A549 (cell line): ENCODE measurements around the gene MOB2. TPM values are rescaled to one million over a fixed set of nuclear protein-coding genes. Genes with fewer than 3 reads are reported as not detected.

ENCODE experiments used
- ATAC-seq, 2 experiments: fragments of 200-7000 bp in 1 of 2; fragments of >200 bp in 1 of 2; cut with Nextera tagmentation in 1 of 2; cut with Tn5 transposase in 1 of 2; 3 replicates each; pipeline versions ENCODE4 v1.8.0 to v1.9.1; 2018 to 2020; ENCODE audit warnings: mild to moderate bottlenecking in 1 of 2, moderate library complexity in 1 of 2
- CTCF ChIA-PET: fragments of 300-600 bp; sonication (Branson Sonifier 250); formaldehyde crosslinking; extraction: SDS; loops from one replicate; lab custom pipeline; 2021; ENCODE audit warnings: antibody characterized with exemption, inconsistent platforms; lab: Yijun Ruan, JAX
- POLR2A ChIA-PET: fragments of 350-600 bp; formaldehyde crosslinking; extraction: SDS; loops from one replicate; lab custom pipeline; 2021; ENCODE audit warnings: antibody characterized with exemption, inconsistent platforms; lab: Yijun Ruan, JAX
- DNase-seq, 2 experiments: peaks; one replicate each; pipeline versions ENCODE4 v3.0.0 to v3.0.0-alpha.2; 2011 to 2016; ENCODE audit warnings: low read depth in 1 of 2, low spot score in 1 of 2
- FAIRE-seq: peaks from 2 replicates; lab custom pipeline; 2011; peaks lifted over from hg19 to GRCh38; lab: Jason Lieb, UNC
- H3K27ac ChIP-seq, 2 experiments: fragments of >200 bp; sonication (Bioruptor Twin); formaldehyde crosslinking; 3 replicates each; pipeline ENCODE4 v1.5.1; 2016 to 2017
- H3K4me1 ChIP-seq: fragments of >200 bp; sonication (Bioruptor Twin); formaldehyde crosslinking; 3 replicates; pipeline ENCODE4 v1.6.1; 2016
- H3K4me2 ChIP-seq: fragments of >200 bp; sonication (Bioruptor Twin); formaldehyde crosslinking; 3 replicates; pipeline ENCODE4 v1.6.1; 2016
- H3K4me3 ChIP-seq: fragments of >200 bp; sonication (Bioruptor Twin); formaldehyde crosslinking; 3 replicates; pipeline ENCODE4 v1.5.1; 2016
- H3K9me3 ChIP-seq: fragments of >200 bp; sonication (Bioruptor Twin); formaldehyde crosslinking; 3 replicates; pipeline ENCODE4 v1.6.1; 2016
- ATOH8 ChIP-seq: fragments of 250-450 bp; sonication (Bioruptor Pico); IDR thresholded peaks from 2 replicates; pipeline ENCODE4 v1.5.0; 2020; ENCODE audit warnings: low read depth, mild to moderate bottlenecking, moderate library complexity
- BHLHE40 ChIP-seq: IDR thresholded peaks from 2 replicates; pipeline ENCODE4 v1.6.1; 2012; ENCODE audit warnings: low read depth, low read length, inconsistent platforms
- CBX8 ChIP-seq: fragments of 200-600 bp; sonication (generic); IDR thresholded peaks from 2 replicates; pipeline ENCODE4 v1.6.1; 2016
- CEBPB ChIP-seq, 2 experiments: fragments of >200 bp in 1 of 2; sonication (Bioruptor Twin) in 1 of 2; formaldehyde crosslinking in 1 of 2; IDR thresholded peaks; 2 replicates each; pipeline ENCODE4 v1.6.1; 2012 to 2016
- CHD2 ChIP-seq: fragments of 150-350 bp; IDR thresholded peaks from 2 replicates; pipeline ENCODE4 v1.6.1; 2014; ENCODE audit warnings: low read length; ENCODE audit not compliant: partially characterized antibody
- CHD4 ChIP-seq: fragments of 200-600 bp; sonication (generic); IDR thresholded peaks from 2 replicates; pipeline ENCODE4 v1.6.1; 2016; ENCODE audit warnings: antibody characterized with exemption, mild to moderate bottlenecking, borderline replicate concordance
- CTCF ChIP-seq: fragments of >200 bp; sonication (Bioruptor Twin); formaldehyde crosslinking; IDR thresholded peaks from 3 replicates; pipeline ENCODE4 v1.5.1; 2016
- FOSB ChIP-seq: fragments of 250-450 bp; sonication (Bioruptor Pico); IDR thresholded peaks from 2 replicates; pipeline ENCODE4 v1.5.0; 2020; ENCODE audit warnings: mild to moderate bottlenecking, moderate library complexity
- FOSL2 ChIP-seq, 2 experiments: fragments of 450-650 bp in 1 of 2; fragments of >200 bp in 1 of 2; sonication (Bioruptor Twin) in 1 of 2; formaldehyde crosslinking; IDR thresholded peaks; 2 replicates each; pipeline versions ENCODE4 v1.5.0 to v1.6.1; 2016 to 2020; ENCODE audit warnings: mild to moderate bottlenecking in 1 of 2, moderate library complexity in 1 of 2
- GATA3 ChIP-seq: IDR thresholded peaks from 2 replicates; pipeline ENCODE4 v1.6.1; 2012; ENCODE audit warnings: borderline replicate concordance
- HES2 ChIP-seq: fragments of >200 bp; sonication (Bioruptor Twin); formaldehyde crosslinking; IDR thresholded peaks from 2 replicates; pipeline ENCODE4 v1.6.1; 2016
- HOXA7 ChIP-seq: fragments of 250-450 bp; sonication (Bioruptor Pico); IDR thresholded peaks from 2 replicates; pipeline ENCODE4 v1.5.0; 2020; ENCODE audit warnings: mild to moderate bottlenecking, moderate library complexity
- HOXB13 ChIP-seq: fragments of 250-450 bp; sonication (Bioruptor Pico); IDR thresholded peaks from 2 replicates; pipeline ENCODE4 v1.5.0; 2020; ENCODE audit warnings: low read depth, mild to moderate bottlenecking, moderate library complexity
- JUNB ChIP-seq: fragments of >200 bp; sonication (Bioruptor Twin); formaldehyde crosslinking; IDR thresholded peaks from 2 replicates; pipeline ENCODE4 v1.6.1; 2016
- KDM1A ChIP-seq: fragments of 200-600 bp; sonication (generic); IDR thresholded peaks from 2 replicates; pipeline ENCODE4 v1.6.1; 2016; ENCODE audit warnings: low read depth, mild to moderate bottlenecking
- KDM5A ChIP-seq: fragments of 200-600 bp; sonication (generic); IDR thresholded peaks from 2 replicates; pipeline ENCODE4 v1.6.1; 2016; ENCODE audit warnings: antibody characterized with exemption, mild to moderate bottlenecking
- MAFK ChIP-seq: fragments of 450-650 bp; IDR thresholded peaks from 2 replicates; pipeline ENCODE4 v1.6.1; 2014; ENCODE audit not compliant: partially characterized antibody
- PBX3 ChIP-seq: IDR thresholded peaks from 2 replicates; pipeline ENCODE4 v1.6.1; 2012
- POLR2A ChIP-seq: IDR thresholded peaks from 2 replicates; pipeline ENCODE4 v1.6.1; 2012; ENCODE audit warnings: mild to moderate bottlenecking, low read length
- POLR2AphosphoS2 ChIP-seq: conservative IDR thresholded peaks from 2 replicates; pipeline ENCODE4 v1.6.1; 2012; ENCODE audit warnings: low read length, improper control_type of control experiment, inconsistent platforms
- RARB ChIP-seq: fragments of 250-450 bp; sonication (Bioruptor Pico); IDR thresholded peaks from 2 replicates; pipeline ENCODE4 v1.8.0; 2021; ENCODE audit warnings: mild to moderate bottlenecking, moderate library complexity
- RFX5 ChIP-seq: fragments of 450-650 bp; IDR thresholded peaks from 2 replicates; pipeline ENCODE4 v1.7.1; 2014; ENCODE audit warnings: antibody characterized with exemption, mild to moderate bottlenecking, moderate library complexity
- SMC3 ChIP-seq: fragments of >200 bp; sonication (Bioruptor Twin); formaldehyde crosslinking; IDR thresholded peaks from 3 replicates; pipeline ENCODE4 v1.6.1; 2018; ENCODE audit warnings: inconsistent platforms
- ZFP36 ChIP-seq: fragments of 450-650 bp; IDR thresholded peaks from 2 replicates; pipeline ENCODE4 v1.6.1; 2014; ENCODE audit warnings: borderline replicate concordance; ENCODE audit not compliant: partially characterized antibody
- ZNF302 ChIP-seq: fragments of 250-450 bp; sonication (Bioruptor Pico); IDR thresholded peaks from 2 replicates; pipeline ENCODE4 v1.9.0; 2021; ENCODE audit warnings: inconsistent platforms, mild to moderate bottlenecking, moderate library complexity
- WGBS: methylation state at CpG from one replicate; pipeline ENCODE4 v1.1.6; 2017; ENCODE audit errors: missing lambda C conversion rate; 5-methylcytosine and 5-hydroxymethylcytosine counted together
- polyA plus RNA-seq, 4 experiments: library from polyadenylated mRNA; depleted of rRNA in 3 of 4; stranded (reverse); fragments of >200 nt; fragmentation: RNase III in 1 of 4; extraction: RNeasy Plus Mini Kit Qiagen cat#74134 plus additional on column Dnase treatment in 1 of 4; gene quantifications; 2 replicates in 3 of 4; 3 replicates in 1 of 4; pipeline ENCODE4 v1.2.3, GENCODE V29; 2011 to 2017
- TF ChIP-seq, protein P1 (sequence below): fragments of >200 bp; sonication (Bioruptor Twin); formaldehyde crosslinking; IDR thresholded peaks from 3 replicates; pipeline ENCODE4 v1.6.1; 2016
- TF ChIP-seq, protein P2 (sequence below): fragments of 450-650 bp; IDR thresholded peaks from 2 replicates; pipeline ENCODE4 v1.6.1; 2014; ENCODE audit warnings: antibody characterized with exemption

MOB2 gene
- polyA plus RNA-seq, 2 of the 4 experiments (the other 2 are of a cell fraction): 25.4 to 38.2 TPM

- TF ChIP-seq BHLHE40 (no peak), HES2 (no peak), ATOH8 (no peak), ZFP36 (no peak), HOXA7 (CRISPR knock-in tag) (no peak), CHD2 (no peak), HOXB13 (CRISPR knock-in tag) (no peak), RARB (no peak), CEBPB (IDR thresholded peaks at IDR 0.05) (no peak), MAFK (no peak), CHD4 (no peak), GATA3 (no peak), CBX8 (no peak), ZNF302 (CRISPR knock-in tag) (no peak), CTCF (no peak), FOSB (CRISPR knock-in tag) (no peak), JUNB (no peak), SMC3 (no peak)
- TF ChIP-seq, protein P1, sequence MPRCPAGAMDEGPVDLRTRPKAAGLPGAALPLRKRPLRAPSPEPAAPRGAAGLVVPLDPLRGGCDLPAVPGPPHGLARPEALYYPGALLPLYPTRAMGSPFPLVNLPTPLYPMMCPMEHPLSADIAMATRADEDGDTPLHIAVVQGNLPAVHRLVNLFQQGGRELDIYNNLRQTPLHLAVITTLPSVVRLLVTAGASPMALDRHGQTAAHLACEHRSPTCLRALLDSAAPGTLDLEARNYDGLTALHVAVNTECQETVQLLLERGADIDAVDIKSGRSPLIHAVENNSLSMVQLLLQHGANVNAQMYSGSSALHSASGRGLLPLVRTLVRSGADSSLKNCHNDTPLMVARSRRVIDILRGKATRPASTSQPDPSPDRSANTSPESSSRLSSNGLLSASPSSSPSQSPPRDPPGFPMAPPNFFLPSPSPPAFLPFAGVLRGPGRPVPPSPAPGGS: no peak
- FAIRE-seq (no peak), DNase-seq (no peak), ATAC-seq (no peak)
- ChIA-PET CTCF (interaction anchor here (1.2 to 1.8 kb wide), 2 partner anchors 11 to 127 kb away, joined by 3 to 4 read pairs; no protein-coding TSS in a partner anchor), POLR2A (no interaction called here)
- Histone ChIP-seq H3K9me3 (no peaks in the 10 kb centered on the region), H3K4me3 (no peak overlapping the region), H3K4me1 (no peaks in the 10 kb centered on the region), H3K27ac (no peak overlapping the region), H3K4me2 (no peak overlapping the region)
- 90% methylated on average over 21 of the region's 49 CpGs for WGBS
These were observed 38.4 kb downstream of the MOB2 start for GRCh38 chr11:1447845-1448825.

GRCh38 chr11:1446623-1447022 lies 40.0 kb downstream of the MOB2 start:
- Histone ChIP-seq H3K27ac (no peak overlapping the region), H3K4me1 (no peaks in the 10 kb centered on the region), H3K4me3 (no peak overlapping the region), H3K4me2 (no peak overlapping the region), H3K9me3 (no peaks in the 10 kb centered on the region)
- no peak for FAIRE-seq
- CTCF ChIA-PET: interaction anchor here (0.8 kb wide), 1 partner anchor 68 kb away, joined by 3 read pairs; no protein-coding TSS in a partner anchor
- 89% methylated on average over 3 of the region's 9 CpGs for WGBS
- POLR2A ChIA-PET: no interaction called here
- no peak for DNase-seq
- TF ChIP-seq GATA3 (no peak), RFX5 (no peak), KDM5A (no peak), FOSB (CRISPR knock-in tag) (no peak), POLR2A (no peak), POLR2AphosphoS2 (no peak), FOSL2 (IDR thresholded peaks at IDR 0.05) (no peak), FOSL2 (CRISPR knock-in tag; IDR thresholded peaks at IDR 0.05) (no peak), KDM1A (no peak), PBX3 (no peak)
- TF ChIP-seq, protein P2, sequence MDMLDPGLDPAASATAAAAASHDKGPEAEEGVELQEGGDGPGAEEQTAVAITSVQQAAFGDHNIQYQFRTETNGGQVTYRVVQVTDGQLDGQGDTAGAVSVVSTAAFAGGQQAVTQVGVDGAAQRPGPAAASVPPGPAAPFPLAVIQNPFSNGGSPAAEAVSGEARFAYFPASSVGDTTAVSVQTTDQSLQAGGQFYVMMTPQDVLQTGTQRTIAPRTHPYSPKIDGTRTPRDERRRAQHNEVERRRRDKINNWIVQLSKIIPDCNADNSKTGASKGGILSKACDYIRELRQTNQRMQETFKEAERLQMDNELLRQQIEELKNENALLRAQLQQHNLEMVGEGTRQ: no peak
- no peak for ATAC-seq
